NT2/D1 (cell line): ENCODE data around the gene MAMSTR.

Experiments
- YY1 ChIP-seq: IDR thresholded peaks from 2 replicates; pipeline ENCODE4 v1.6.1; 2011; ENCODE audit not compliant: insufficient read length, insufficient read depth
- ZNF274 ChIP-seq: IDR thresholded peaks from 2 replicates; pipeline ENCODE4 v1.6.1; 2011; ENCODE audit warnings: mild to moderate bottlenecking, low read depth, low read length

GRCh38 chr19:48768994-48769713 lies 49.6 kb upstream of the MAMSTR start:
- no peak for TF ChIP-seq ZNF274
- no peak for TF ChIP-seq YY1
